Activated effector memory CD4-positive, alpha-beta T cell treated with anti-CD3 and anti-CD28 coated beads, Interleukin-2, amount 50 U/mL, for 16 hours (primary cell): Measurements from ENCODE around the gene DUSP5.
A peak's percentile ranks its signal among the peaks of the same experiment; 100 is the strongest.
"Not testable (repeated sequence)": the region's sequence is repeated elsewhere in the genome, so short reads cannot be mapped to it uniquely, and the experiment has no call there.

Experiments used
- DNase-seq: peaks from one replicate; pipeline ENCODE4 v3.0.0-alpha.2; 2020

DUSP5 gene

DNA sequence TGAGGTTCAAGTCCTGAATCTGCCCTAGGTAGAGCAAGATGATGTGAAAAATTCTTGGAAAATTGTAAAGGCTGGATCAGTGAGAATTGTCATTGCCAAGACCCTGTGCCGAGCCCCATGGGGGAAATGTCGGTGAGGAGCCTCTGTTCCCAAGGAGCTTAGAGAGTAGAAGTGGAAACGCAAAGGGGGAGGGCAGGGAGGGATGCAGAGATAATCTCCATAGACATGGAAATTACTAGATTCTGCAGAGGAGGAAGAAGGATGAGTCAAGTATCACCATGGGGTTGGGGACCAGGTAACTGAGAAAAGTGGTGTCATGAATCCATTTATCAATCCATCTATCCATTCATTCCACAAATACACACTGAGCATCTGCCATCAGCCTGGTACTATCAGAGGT is 26.0 kb downstream of the DUSP5 start:
- no peak for DNase-seq

DNA sequence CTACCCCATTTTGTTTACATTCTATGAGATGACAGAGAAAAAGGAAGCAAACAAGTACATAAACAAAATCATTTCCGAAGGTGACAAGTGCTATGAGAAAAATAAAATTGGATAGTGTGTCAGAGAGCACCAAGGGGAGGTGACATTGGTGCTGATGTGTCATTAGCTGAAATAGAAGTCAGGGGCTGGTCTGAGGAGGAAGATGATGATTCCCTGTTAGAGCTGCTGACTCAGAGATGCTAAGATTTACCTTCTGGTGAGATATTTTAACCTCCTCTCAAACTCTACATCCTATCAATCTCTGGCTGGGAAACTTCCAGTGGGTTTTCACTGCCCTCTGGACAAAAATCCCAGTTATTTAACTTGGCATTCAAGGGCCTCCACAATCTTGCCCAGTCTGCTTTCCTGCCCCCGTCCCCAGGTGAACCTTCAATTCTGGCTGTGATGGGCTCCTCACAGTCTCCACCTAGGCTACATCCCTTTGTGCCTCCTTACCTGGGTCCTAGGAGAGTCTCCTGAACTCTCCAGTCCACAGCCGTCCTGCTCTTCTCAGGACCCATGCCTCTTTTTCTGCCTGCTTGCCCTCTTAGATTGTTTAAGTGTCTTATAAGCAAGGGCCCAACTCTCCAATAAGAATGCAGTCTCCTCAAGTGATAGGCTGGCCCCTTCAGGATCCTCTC is 26.6 kb downstream of the DUSP5 start:
- DNase-seq: no peak

DNA sequence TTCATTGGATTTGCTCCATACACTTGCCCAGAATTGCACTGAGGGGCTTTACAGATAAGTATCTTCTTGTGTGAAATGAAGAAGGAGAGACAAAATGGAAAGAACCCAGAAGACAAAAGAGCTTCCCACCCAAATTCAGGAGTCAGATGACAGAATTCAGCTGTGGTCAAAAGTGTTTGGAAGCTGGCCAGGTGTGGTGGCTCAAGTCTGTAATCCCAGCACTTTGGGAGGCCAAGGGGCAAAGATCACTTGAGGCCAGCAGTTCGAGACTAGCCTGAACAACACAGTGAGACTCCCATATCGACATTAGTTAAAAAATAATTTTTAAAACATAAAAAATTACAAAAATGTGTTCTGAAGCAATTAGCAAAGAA is 27.1 kb downstream of the DUSP5 start:
- no peak for DNase-seq

DNA sequence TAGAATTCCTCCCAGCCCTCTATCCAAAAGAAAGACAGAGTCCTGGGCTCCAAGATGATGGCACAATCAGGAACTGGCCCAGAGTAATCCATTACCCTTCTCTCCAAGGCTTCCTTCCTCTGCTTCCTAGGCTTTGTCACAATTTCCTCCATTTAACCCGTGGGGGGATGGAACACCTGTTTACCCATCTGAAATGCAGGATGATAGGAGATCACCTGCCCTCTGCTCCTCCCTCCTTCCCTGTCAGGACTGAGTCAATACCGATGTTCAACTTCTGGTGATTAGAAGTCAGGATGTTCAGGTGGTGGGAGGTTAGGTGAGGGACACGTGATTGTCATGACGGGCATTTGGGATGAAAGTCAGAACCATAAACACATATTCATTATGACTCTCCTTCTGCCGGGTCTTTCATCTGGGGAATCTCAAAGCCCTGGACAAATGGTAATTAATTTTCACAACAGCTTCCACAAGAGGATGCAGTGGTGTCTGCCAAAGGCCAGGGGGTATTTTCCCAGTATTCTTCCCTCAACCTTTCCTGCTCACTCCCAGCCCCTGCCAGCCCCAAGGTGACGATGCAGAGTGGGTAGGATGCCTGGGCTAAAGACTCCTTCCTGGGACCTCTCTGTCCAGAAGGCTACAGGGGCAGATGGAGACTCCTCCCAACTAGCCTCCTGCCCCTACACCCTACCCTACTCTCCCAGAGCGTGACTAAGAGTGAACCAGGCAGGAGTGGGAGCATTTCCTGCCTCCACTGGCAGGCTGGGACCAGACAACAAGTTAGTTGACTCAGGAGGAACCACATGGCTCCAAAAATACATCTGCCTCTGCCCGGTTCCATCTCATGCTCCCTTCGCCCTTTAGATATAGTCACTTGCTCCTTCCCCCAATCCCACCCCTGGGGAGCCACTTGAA is 27.9 kb downstream of the DUSP5 start:
- no peak for DNase-seq

DNA sequence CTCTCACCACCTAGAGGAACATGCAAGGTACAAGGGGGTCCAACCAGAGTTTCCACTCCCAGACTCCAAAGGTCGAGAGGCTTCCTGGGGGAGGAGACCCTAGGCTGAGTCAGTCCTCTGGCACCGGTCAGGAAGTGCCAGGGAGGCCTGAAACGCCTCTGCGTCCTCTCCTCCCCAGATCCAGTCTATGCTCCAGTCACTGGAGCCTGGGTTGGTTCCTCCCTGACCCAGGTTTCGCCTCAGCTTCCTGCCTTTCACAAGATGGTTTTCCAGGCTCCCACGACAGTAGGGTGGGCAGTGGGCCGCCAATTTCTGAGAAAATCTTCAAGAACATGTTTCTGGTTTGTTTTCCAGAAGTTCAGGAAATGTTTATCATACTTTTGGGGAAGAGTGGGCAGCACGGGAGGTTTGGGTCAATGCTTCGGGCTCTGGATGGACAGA is 30.0 kb downstream of the DUSP5 start:
- no peak for DNase-seq

DNA sequence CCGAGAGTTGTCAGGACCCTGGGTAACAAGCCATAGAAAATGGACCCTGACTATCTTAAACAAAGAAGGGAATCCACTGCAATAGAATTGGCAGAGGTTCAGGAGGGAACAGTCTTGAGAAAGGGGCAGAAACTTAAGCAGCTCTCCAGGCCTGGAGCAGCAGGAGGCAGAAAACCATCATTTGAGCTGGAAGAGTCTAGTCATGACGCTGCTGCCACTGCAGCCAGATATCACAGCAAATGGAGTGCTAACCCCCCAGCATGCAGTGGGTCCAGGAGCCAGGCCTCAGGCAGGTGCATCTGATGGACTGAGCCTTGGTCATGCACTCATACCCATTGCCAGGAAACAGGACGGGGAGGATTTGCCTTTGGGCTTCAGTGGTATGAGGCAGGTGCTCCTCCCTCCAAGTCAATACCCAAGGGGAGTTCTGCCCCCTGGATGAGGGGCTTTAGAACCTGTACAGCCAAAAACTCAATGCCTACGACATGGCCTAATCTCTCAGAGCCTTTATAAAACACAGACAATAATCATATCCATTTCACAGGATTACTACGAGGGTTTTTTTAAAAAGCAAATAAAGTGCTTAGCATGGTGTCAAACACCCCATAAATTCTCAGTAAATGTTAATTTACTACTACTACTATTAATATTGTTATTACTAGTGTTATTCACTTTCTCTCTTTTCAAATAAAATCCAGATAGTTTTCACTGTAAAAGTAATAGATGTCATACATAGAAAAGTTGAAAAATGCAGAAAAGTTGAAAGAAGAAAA is 30.7 kb downstream of the DUSP5 start:
- DNase-seq: no peak

DNA sequence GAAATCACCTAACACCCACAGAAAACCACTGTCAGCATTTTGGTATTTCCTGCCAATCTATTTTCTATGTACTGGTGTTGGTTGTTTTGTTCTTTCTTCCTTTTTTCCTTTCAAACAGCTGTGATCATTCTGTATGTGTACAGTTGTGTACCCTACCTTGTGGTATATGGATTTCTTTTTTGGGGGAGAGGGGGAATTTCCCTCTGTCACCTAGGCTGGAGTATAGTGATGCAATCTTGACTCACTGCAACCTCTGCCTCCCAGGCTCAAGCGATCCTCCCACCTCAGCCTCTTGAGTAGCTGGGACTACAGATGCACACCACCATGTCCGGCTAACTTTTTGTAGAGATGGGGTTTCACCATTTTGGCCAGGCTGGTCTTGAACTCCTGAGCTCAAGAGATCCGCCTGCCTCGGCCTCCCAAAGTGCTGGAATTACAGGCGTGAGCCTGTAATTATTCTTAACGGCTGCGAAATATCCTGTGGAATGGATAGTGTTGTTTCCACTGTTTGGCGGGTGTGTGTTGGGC is 31.4 kb downstream of the DUSP5 start:
- DNase-seq: peak; percentile 74

DNA sequence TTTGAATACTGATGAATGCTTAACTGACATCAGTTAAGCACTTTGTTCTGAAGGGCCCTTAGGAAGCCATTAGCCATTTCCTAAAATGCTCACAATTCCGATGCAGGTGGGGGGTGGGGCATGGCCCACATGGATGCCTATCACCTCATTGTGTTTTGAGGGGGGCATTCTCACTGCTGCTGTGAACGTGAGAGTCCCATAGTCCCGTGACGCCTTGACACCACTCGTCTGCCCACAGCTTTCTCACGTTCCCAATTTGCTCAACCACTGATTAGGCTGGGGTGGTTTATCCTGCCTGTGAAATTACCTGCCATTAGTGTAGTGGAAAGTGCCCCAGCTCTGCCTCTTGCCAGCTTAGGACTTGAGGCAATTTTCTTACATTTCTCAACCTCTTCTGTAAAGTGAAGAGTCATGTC is 31.9 kb downstream of the DUSP5 start:
- peak; percentile 71 for DNase-seq

DNA sequence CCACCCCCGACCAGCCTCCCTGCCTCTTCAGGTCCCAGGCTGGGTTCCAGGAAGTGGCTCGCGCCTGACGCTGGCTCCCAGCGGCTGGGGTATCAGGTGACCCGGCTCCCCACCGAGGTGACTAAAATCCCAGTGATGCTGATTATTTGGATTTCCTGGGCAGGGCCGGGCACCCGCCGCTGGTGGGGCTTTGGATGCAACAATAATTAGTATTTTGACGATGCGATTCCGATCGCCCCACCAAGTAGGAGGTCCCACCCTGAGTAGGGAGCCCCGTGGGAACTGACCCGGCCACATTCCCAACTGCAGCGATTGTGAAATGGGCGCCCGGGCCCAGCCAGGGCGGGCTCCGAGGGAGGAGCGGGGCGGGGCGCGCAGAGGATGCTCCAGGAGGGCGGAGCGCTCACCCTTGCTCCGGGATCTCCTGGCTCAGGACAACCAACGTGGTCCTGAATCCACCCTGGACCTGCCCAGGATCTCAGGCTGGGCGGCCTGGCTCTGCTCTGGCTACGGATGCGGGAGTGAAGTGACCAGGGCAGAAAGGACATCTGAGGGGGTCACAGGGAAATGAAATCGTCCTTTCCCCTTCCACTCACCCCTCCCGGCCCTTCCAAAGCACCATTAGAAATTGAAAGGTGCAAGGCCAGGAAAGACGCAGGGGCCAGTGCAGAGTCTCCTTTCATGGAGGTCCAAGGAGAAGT is 32.6 kb downstream of the DUSP5 start:
- DNase-seq: no peak

DNA sequence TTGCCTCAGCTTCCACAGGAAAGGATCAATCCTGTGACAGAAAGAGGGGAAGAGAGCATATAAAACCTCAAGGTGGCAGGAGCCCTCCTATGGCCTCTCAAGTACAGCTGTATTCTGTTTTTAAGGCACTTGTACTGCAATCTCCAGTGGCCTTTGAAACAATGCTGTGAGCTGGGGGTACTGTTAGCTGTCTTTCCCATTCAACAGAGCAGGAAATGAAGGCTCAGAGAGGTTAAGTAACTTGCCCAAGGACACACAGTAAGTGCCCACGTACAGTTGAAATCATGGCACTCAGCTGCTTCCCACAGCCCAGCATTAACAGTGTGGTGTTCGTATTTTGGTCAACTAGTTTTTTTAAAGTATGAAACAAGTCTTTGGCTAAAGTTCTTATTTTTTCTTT is 34.0 kb downstream of the DUSP5 start:
- no peak for DNase-seq

DNA sequence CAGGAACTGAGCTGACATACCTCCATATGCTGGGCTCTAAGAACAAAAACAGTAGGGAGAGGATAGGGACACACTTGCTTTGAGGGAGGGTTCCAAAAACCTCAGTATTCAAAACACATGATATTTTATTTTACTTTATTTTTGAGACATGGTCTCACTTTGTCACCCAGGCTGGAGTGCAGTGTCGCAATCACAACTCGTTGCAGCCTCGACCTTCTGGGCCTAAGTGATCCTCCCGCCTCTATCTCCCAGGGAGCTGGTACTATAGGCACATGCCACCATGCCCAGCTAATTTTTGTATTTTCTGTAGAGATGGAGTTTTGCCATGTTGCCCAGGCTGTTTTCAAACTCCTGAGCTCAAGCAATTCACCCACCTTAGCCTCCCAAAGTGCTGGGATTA is 34.9 kb downstream of the DUSP5 start:
- DNase-seq: not testable (repeated sequence)

DNA sequence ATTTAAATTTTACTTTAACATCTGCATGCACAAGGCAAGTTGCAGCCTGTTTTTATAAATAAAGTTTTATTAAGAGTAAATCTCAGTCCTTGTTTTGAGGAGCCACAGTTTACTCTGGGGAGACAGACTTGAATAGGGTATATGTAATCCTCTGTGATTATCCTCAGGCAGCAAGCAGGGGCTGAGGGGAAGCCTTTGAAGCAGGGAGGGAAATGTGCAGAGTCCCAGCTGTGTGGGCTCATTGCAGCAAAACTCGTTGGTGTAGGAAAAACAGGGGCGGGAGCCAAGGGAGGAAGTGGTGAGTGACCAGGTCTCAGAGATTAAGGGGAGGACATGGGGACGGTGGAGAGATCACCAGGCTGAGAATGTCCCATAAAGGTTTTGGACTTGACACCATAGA is 35.4 kb downstream of the DUSP5 start:
- DNase-seq: no peak

DNA sequence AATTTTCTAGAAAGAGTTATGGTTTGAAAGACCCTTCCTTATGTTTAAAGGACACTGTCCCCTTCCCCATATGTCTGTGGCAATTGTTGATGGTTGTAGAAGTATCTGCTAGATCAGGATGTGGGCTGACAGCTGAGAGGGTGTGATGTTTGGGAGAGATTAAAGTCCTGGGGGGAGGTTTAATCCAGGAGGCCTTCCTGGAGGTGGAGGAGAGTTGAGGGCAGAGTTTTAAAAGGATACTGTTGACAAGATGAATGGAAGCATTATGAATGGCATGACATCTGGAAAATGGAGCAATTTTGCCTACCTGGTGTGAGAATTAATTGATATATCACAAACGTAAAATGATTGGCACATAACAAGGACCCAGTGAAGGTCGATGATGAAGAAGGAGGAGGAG is 36.9 kb downstream of the DUSP5 start:
- no peak for DNase-seq

DNA sequence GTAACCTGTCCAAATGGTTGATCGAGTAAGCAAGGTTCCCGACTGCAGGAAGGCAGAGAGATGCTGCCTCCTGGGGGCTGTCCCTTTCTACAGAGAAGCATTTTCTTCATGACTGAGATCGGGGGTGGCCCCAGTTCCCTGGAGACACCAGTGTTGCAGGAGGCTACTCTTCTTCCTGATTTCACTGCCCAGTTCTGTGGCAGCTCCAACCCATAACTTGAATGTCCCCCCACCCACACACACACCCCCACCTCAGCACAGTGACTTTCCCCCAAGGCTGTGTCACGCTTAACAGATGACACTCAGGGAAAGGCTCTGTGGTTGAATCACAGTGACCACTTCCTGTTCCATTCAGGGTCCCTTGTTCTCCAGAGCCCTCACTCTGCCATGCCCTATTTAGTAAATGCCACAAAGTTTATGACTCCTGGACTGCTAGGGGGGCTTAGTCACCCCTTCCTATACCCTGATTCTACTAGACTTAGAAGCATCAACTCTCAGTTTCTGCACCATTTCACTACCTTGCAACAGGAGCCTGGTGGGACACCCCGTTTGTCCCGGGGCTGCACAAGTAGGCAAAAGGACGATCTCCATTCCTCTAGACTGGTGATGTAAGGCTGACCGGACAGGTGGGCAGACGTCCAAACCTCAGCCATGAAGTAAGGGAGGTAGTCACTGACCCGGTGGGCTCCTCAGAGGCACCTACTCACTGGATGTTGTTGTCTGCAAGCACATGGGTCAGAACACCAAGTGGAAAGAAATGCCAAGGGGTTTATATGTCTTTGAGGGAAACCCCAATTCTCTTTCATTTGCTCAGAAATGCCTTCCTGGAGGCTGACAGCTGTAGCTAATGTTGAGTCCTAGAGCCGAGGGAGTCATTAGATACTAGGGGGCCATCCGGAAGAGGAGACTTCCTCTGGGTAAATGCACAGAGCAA is 38.5 kb downstream of the DUSP5 start:
- DNase-seq: peak; percentile 83

DNA sequence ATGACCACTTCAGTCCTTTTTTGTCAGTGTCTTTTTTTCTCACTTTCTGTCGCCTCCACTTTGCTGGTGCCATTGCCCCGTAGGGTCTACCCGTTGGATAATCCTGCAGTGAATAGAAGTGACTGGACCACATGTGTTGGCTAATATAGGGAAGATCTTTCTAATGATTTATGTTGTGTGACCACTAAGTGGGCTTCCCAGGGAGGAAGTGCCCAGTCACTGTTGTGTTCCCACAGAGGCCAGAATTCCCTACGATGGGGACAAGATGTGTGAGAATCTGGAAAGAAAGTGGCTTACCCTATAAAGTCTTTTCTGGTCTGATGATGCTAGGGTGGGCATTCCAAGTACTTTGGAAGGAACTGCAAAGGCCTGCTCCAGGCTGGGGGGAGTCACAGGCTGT is 41.4 kb downstream of the DUSP5 start:
- DNase-seq: no peak

DNA sequence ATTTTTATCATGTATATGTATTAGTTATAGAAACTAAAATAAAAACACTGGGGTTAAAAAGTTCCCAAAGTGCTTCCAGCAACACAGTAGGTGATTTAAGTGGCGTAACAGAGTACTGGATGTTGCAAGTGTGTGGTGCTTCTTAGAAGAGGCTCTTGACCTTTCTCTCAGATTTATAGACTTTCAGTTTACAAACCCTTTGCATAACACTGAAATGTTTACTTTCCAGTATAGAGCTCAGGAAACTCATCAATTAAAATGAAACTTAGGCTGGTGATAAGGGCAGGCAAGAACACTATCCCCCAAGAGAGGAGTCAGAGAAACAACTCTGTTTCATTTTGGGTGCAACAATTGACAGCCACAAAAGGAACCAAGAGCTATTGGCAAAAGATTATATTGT is 42.3 kb downstream of the DUSP5 start:
- DNase-seq: no peak

DNA sequence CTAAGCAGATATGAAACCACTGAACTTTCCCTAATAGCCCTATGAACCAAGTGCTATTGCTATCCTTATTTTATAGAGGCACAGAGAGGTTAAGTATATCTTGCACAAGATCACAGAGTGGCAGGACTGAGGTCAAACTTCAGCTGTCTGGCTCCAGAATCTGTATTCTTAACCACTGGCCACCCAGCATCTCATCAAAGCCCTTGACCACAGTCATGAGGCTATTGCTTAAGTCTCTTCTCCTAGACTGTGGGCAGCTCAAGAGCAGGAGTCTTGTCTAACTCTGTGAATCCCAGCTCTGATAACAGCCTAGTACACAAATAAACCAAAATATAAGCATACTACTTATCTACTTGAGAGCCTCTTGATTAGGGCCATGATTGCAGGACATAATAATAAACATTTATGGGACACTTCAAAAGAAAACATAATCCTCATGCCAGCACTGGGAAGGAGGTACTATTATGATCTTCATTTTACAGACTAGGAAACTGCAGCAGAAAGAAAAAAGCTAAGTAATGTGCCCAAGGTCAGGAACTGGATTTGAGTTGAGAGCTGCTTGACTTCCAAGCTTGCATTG is 47.3 kb downstream of the DUSP5 start:
- DNase-seq: no peak

DNA sequence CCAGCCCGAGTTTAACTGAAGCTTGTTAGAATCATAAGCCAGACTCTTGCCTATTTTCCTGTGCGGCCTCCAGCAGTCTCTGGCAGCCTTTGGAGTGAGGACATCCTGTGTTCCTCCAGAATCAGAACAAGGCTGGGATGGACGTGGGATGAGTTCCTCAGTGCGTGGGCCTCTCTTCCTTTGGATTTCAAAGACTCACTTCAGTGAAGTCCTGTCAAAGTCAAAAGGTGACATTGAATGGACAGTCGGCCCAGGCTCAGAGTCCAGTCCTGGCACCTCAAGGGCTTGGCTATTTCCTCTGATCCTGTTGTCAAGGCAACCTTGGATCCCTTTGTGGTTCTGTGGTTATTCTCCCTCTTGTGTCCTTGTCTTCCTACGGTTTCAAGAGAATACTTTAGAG is 48.4 kb downstream of the DUSP5 start:
- no peak for DNase-seq

DNA sequence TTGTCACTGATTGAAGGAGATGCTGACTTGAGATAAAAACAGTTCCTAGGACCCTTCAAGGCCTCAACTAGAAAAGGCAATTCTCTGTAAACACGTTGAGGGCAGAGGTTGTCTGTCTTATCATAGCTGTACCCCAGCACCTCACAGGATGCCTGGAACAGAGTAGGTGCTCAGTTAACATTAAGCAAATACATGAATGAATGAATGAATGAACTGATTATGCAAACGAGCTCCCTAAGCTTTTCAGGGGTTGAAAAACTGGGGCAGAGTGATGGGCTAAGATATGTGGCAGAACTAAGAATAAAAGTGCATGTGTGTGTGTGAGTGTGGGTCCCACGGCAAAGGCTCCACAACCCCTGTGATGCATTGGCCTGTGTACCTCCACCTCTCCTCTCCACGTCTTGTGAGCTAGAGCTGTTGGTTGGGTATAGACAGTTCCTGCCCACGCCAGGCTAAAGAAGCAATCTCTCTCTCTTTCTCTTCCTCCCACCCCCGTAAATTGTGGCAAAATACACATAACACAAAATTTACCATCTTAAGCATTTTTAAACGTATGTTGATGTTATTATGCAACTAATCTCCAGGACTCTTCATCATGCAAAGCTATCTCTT is 48.9 kb downstream of the DUSP5 start:
- DNase-seq: no peak

DNA sequence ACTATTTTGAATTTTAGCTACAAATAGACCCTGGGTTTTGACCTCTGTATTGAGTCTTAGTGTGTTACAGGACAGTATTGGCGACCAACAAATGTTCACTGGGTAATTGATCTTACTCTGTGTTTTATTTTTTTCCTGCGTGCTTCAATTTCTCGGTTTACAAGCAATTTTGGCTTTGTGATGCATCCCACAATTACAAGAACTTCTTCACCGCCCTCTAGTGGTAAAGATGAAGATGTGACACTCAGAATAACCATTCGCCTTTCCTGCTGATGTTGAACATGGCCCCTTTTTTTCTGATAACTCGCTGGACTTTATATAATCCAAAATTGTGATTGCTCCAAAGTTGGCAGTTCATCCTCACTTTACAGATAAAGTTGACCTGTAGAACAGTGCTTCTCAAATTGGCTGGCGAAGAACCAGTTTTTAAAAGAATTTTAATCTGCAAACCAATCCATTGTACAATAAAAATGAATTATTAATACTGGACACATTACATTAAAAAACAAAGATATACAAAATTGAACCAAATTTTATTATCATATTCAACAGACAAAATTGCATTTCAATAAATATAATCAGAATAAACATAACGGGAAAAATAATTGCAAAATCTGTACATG is 49.5 kb downstream of the DUSP5 start:
- DNase-seq: no peak
